Measurements from ENCODE around the gene KCTD3.
A peak's percentile ranks its signal among the peaks of the same experiment; 100 is the strongest.

KCTD3 gene

GRCh38 chr1:215606564-215607168, 39.6 kb downstream of the KCTD3 start:
- peak; percentile 1 for DNase-seq

GRCh38 chr1:215607412-215607811, 40.3 kb downstream of the KCTD3 start:
- DNase-seq = no peak

GRCh38 chr1:215608646-215609045, 41.5 kb downstream of the KCTD3 start:
- no peak for DNase-seq

DNA sequence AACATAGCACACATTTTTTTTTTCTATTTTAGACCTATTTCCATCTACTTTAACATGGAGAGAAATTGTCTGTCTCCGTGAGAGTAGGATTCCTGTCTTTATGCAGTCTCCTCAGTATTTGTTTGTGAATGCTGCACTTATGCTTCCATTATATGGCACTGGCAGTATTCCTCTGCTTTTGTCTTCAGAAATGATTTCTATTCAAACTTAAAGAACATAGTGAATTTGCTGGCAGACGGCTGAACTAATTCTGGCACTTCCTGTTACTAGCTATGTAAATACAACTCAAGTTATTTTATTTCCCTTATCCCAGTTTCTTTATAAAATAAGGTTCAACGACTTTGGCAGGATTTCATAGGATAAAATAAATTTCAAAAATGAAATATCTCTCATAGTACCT, 45.3 kb downstream of the KCTD3 start:
- no peak for DNase-seq

DNA sequence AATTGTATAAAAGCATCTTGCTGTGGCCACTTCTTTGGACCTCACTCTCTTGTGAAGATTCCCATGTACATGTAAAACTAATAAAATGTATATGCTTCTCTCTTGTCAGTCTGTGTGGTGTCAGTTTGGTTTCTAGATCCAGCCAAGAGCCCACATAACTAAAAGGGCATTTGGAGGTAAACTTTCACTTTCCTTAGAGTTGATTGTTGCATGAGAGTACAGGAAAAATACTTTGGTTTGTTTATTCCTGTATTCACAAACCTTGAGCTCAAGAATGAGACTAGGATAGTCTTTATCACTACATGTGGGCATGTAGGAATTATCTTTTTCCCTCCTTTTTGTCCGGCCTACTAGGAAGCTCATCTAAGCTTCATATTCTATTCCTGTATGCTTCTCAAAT, 50.9 kb downstream of the KCTD3 start:
- no peak for DNase-seq

GRCh38 chr1:215623162-215623561, 56.1 kb downstream of the KCTD3 start:
- DNase-seq = no peak

DNA sequence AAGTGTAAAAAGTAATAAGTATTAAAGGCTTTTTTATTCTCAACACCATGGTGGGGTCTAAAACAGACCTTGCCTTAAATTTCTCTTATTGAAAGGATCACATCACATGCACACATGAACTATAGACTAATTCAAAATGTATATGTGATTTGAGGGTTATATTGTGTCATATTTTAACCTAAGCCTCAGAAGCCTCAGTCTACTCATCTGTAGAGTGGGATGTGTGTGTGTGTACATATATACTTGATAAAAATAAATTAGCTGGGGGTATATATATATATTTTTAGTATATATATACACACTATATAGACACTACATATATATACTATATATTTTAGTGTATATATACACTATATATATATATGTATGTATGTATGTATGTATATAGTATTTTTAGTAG, 58.8 kb downstream of the KCTD3 start:
- DNase-seq = no peak

DNA sequence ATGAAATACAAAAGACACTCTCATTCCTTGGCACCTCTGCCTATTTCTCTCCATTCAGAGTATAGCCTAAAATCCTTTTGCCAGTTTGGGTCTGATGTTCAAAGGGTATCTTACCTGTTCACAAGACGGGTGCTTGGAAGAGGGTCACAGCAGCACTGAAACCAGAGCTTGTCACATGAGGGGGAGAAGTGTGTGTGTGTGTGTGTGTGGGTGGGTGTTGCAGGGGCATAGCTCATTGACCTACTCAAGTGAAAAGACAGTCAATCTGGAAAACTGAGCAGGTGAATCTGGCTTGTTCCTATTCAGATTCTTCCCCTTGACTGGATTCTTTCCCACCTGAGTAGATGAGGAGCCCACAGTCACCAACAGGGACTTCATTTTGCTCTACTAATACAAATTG, 63.9 kb downstream of the KCTD3 start:
- peak; percentile 58 for DNase-seq

- peak; percentile 99 for DNase-seq
These were observed 64.4 kb downstream of the KCTD3 start for GRCh38 chr1:215631489-215631888.

- DNase-seq = no peak
These were observed 68.7 kb downstream of the KCTD3 start for GRCh38 chr1:215635827-215636226.

DNA sequence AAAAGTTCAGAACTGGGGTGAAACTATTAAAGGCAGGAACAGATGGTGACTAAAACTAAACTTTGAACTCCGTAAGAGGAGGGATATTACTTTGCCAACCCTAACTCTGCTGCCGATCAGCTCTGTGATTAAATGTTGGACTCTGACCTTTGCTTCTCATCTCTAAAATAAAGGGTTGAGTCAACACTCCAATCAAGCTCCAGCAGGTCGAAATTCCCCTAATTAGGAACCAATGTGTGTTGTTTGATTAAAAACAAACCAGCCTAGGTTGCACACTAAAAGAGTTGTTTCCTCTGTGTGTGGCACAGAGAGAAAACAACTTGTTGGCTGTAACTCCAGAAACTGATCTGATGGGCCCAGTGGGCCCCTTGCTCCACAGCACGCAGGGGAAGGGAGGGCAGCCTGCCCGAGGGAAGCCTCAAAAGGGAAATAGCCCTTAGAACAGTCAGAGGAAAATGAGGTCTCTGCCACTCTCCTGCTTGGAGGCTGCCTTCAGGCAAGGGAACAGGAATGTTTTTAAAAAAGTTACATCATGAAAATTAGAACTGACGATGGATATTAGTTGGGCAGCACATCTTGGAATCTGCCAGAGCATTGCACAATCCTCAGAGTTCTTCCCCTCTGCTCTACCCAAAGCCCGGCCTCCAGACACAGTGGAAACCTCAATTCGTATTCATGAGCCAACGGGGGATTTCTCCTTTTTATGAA, 69.3 kb downstream of the KCTD3 start:
- DNase-seq = no peak

DNA sequence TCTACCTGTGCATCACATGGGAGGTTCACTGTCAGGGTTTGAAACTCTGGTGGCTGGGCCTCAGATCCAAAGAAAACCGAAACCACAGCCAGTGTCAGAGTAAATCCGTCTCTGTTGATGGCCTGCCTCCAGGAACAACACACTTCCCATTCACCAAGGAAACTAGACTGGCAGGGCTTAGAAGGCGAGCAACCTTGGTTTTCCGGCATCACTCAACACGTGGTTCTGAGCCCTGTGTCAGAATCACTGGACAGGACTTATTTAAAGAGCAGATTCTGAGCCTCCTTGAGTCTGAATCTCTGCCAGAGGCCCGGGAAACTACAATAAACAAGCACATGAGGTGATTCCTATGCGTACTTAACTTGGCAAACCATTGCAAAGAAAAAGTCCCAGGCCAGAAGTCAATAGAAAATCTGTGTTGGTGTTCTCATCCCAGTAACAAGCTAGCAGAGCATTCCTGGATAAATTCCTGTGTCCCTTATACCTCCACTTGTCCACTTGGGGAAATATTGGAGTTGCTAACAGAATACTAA, 70.0 kb downstream of the KCTD3 start:
- DNase-seq = no peak

- DNase-seq = no peak
These were observed 73.5 kb downstream of the KCTD3 start for GRCh38 chr1:215640429-215641148.

DNA sequence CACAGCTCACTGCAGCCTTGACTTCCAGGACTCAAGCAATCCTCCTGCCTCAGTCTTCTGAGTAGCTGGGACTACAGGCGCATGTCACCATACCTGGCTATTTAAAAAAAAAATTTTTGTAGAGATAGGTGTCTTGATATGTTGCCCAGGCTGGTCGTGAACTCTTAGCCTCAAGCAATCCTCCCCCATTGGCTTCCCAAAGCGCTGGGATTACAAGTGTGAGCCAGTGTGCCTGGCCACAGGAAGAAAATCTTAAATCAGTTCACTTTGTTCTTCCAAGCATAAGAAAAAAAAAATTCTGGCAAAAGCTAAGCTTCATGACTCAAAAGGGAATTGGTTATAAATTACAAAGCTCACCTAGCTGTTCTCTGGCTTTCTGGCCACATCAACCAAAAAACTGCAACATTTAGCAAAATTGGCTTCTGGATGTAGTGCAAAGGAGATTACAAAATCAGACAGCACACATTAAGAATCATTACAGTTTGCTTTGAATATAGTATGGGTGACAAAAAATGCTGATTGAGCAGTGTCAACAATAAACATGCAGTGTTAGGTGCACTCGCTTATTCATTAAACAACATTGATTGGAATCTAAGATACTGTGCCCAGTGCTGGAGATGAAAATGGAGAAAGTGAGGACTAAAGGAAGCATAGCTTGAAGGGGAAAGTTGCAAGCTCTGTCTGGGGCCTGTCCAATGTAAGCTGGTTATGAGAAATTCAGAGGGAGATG, 76.7 kb downstream of the KCTD3 start:
- DNase-seq = no peak

- no peak for DNase-seq
These were observed 78.1 kb downstream of the KCTD3 start for GRCh38 chr1:215645182-215645581.

- no peak for DNase-seq
These were observed 78.8 kb downstream of the KCTD3 start for GRCh38 chr1:215645861-215646260.

DNA sequence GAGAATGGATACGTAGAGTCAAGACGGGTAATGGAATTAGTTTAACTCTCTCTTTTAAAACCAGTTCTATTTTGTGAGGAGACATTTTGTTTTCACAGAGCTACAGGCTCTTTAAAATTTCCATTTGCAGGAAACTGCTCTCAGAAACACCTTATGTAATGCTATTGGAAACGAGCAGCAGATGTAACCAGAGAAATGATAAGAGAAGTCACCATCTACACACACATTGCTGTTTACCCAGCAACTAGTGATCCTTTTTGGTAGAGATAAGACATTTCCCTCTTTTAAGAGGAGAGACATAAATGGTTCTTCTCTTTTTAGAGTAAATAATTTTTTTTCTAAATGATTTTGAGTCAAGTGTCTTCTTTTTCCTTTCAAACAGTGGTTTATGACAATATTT, 80.6 kb downstream of the KCTD3 start:
- no peak for DNase-seq

- DNase-seq = no peak
These were observed 81.9 kb downstream of the KCTD3 start for GRCh38 chr1:215648957-215649356.

GRCh38 chr1:215650446-215651149, 83.5 kb downstream of the KCTD3 start:
- no peak for DNase-seq

GRCh38 chr1:215651867-215652266, 84.8 kb downstream of the KCTD3 start:
- DNase-seq = no peak

DNA sequence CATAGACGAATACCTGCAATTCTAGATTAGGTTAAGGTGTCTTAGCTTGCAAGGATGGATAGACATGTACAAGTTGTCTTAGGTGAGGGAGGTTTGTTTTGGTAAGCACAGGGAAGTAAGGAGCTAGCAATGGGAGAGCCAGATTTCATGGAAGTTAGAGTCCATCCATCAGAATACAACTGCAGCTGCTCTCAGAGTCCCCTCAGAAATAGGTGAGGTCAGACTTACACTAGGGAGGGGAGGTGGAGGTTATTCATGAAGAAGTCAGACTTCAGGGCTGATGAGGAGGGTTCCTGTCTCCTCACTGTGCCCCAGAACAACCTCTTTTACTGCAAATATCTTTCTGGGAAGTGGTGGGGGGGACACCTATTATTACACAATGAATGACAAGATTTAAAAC, 85.3 kb downstream of the KCTD3 start:
- no peak for DNase-seq

- no peak for DNase-seq
These were observed 89.9 kb downstream of the KCTD3 start for GRCh38 chr1:215657047-215657446.

DNA sequence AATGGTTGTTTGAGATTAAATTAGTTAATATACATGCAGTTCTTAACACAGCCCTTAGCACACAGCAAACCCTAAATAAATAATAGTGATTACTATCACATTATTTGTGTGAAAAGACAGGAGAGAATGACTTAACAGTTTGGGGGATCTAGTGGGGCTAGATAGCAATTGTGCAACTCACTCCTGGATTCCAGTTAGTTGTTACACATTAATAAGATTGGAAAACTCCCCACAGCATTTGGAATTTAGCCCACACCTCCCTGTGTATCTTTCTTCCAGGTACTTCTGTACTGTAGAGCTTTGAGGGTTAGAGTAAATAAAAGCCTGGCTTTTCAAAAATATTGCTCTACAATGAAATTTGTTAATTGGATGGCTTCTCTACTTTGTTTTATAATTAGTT, 93.2 kb downstream of the KCTD3 start:
- DNase-seq = no peak

Data from NCI-H345 (cell line).